Stimulated activated CD4-positive, alpha-beta T cell treated with anti-CD3 and anti-CD28 coated beads, Interleukin-4, amount 100 ng/mL, for 1 hour (primary cell): ENCODE measurements around the gene ARHGAP42.

ENCODE experiments used
- DNase-seq: peaks from one replicate; pipeline ENCODE4 v3.0.0-alpha.2; 2020

ARHGAP42 gene

GRCh38 chr11:100805506-100806199, 118.6 kb downstream of the ARHGAP42 start:
- DNase-seq: no peak

GRCh38 chr11:100806296-100806695, 119.2 kb downstream of the ARHGAP42 start:
- no peak for DNase-seq

DNA sequence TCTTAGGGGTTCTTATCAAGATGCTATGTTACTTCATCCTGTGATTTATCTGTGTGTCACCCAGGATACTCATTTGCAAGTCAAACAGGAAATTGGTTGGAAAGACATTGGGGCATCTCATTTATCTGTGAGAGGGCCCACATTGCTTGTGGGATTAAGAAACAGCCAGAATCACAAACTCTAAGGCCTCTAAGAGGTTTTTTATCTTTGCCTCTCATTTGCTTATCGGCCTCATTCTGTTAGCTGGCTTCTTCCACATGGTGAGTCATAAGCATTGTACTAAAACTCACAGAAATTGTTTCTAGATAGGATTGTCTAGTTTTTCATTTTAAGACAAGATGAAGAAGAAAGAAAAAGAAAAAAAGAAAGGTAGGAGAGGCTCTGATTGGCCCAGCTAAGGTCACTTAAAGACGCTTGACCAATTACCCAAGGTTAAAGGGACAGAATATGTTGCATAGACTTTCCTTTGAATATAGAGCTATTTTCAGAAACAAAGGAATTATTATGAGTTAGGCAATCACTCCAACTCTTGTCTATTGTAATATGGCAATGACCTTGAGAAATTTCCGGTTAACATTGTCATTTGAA, 121.9 kb downstream of the ARHGAP42 start:
- no peak for DNase-seq

DNA sequence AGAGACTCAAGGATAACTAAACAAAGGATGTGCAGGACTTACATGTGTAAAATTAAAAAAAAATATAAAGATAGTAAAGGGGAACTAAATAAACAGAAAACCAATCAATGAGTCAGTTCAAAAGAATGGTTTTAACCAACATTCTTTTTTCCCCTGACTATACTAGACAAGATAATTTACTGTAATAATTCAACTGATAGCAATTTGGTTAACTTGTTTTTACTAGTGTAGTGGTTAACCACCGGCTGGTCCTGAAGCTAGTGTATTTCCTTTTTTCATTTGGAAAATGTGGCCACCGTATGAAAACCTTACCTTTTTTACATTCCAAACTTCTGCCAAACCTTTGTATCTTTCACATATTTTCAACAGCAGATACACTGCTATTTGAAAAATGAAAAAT, 123.1 kb downstream of the ARHGAP42 start:
- no peak for DNase-seq

- no peak for DNase-seq
Observed at GRCh38 chr11:100810666-100811065, 123.6 kb downstream of the ARHGAP42 start.

DNA sequence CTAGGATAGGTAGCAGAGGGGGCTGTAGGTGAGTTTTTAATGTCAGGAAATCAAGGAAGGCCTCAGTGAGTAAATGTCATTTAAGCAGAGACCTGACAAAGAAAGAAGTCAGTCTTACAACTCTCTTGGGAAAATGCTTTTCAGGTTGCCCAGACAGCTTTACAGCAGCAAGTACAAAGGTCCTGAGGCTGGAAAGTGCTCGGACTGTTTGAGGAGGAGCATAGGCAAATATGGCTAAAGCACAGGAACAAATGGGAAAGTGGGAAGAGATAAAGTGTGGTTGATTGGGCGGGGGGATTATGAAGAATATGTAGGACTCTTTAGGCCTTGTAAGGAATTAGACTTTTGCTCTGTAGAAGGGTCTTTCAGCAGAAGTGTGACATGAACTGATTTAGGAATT, 125.4 kb downstream of the ARHGAP42 start:
- no peak for DNase-seq

DNA sequence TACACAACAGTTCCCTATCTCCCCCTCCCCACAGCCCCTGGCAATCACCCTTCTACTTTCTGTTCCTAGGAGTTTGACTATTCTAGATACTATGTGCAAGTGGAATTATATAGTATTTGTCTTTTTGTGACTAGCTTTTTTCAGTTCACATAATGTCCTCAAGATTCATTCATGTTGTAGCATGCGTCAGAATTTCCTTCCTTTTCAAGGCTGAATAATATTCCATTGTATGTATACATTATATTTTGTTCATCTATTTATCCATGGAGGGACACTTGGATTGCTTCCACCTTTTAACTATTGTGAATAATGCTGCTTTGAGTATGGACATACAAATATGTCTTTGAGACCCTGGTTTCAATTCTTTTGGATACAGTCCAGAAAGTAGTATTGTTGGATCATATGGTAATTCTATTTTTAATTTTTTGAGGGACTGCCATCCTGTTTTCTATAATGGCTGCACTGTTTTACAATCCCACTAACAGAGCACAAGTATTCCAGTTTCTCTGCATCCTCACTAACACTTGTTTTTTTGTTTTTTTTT, 128.8 kb downstream of the ARHGAP42 start:
- DNase-seq: no peak

- DNase-seq: no peak
Observed at GRCh38 chr11:100816823-100817222, 129.7 kb downstream of the ARHGAP42 start.

DNA sequence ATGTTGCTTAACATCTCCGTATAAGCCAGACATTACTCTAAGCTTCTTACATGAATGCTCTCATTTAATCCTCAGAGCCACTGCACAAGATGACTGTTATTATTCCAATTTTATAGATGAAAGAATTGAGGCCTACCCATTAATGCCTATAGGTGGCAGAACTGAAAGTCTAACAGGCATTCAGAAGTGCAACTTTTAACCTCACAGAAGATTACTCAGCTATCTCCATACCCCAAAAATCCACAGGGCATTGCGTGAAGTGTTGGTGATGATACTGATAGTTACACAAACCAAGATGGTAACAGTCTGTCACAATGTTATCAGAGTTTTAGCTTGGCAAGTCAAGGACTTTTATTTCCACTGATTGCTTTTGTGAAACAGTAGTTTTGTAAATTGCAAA, 130.5 kb downstream of the ARHGAP42 start:
- no peak for DNase-seq

GRCh38 chr11:100820621-100821020, 133.5 kb downstream of the ARHGAP42 start:
- no peak for DNase-seq

- DNase-seq: no peak
Observed at GRCh38 chr11:100821198-100821597, 134.1 kb downstream of the ARHGAP42 start.

DNA sequence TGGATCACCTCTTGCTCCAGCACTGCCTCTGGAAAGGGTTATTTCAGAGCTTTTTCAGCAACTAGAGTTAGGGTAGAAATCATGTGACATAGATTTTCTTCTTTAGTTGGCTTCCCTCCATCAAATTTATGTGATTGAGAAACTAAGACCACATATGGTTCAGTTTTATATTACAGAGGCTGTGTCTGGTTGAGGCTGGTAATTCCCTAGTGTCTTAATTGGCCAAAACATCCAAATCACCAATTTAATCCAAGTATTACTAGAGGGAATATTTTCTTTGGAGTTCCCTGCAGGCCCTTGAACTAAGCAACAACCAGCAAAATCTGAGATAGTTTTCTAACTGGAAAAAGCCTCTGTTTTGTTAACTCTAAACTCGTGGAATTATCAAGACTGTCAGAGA, 136.3 kb downstream of the ARHGAP42 start:
- no peak for DNase-seq

DNA sequence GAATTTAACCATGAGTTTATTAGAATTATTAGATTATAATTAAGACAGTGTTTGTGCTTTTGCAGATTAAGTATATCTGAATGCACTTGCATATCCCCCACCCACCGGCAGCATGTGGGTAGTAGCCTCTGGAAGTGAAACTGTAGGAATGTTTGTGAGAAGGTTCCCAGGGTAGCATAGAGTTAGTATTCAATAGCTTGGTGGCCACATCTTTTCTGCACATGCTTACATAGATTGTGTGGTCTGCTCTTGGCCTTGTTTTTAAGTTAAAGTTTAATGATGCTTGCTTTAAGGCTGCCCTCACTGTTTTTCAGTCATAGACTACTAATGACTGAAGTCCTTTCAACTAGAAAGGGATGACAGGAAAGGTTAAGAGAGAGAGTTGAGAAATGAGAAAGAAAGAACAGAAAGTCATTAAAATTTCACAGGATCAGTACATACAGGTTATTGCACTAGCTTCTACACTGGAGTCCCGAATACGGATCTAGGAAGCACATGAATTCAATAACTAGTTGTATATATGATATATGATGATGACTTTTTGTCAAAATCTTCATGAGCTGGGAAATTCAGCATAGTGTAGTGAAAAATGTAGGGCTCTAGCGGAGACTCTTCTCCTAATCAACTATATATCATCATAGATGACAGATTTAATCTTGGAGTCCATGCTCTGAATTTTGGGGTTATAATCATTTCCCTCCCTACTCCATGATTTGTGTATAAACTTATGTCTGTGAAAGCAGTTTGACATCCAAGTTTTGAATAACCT, 137.1 kb downstream of the ARHGAP42 start:
- no peak for DNase-seq

DNA sequence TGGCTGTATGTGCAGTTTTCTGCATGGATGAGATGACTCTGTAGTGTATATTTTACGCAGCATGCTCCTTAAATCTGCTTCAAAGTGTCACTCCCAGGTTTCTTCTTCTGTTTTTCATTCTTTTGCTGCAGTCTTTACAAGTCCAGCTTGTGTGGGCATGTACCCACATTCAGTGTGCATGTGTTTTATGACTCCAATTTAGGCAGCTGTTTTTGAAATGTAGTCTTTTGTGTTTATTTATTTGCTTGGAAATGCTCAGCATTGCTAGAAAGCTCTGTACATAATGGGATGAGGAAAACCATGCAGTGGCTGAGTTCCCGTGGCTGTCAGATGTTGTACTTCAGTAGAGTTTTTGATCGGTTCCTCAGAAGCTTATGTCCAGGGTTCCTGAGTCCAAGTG, 138.5 kb downstream of the ARHGAP42 start:
- DNase-seq: no peak

DNA sequence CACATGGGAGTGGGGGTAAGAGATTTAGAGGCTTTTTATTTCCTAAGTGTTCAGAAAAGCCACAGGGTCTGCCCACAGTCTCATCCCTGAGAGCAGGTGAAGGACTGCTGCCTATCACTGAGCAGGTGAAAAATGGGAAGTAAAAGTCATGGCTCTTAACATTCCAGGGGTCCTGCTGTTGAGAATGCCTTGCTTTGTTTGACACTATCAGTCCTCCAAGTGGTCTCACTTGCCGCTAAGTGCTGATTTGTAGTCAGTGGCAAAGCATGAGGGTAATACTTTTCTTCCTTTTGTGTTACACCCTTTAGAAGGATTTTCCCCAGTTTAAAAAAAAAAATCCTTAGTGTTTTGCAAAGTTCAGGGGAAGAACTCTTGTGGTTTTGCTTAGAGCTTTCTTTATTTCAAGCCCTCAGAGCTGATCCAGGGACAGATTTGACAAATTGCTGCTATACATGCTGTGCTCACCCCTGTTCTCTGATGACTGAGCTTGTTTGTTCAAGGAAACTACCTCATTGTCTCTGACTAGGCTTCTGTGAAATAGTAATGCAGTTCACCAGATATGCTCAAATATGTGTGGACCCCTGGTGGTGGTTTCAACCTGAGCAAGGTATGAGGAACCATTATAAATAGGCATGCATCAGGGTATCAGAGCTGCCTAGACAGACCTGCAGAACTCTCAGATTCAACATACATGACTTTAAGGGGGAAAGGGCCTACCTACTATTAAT, 141.0 kb downstream of the ARHGAP42 start:
- no peak for DNase-seq

- no peak for DNase-seq
Observed at GRCh38 chr11:100830274-100830673, 143.2 kb downstream of the ARHGAP42 start.

DNA sequence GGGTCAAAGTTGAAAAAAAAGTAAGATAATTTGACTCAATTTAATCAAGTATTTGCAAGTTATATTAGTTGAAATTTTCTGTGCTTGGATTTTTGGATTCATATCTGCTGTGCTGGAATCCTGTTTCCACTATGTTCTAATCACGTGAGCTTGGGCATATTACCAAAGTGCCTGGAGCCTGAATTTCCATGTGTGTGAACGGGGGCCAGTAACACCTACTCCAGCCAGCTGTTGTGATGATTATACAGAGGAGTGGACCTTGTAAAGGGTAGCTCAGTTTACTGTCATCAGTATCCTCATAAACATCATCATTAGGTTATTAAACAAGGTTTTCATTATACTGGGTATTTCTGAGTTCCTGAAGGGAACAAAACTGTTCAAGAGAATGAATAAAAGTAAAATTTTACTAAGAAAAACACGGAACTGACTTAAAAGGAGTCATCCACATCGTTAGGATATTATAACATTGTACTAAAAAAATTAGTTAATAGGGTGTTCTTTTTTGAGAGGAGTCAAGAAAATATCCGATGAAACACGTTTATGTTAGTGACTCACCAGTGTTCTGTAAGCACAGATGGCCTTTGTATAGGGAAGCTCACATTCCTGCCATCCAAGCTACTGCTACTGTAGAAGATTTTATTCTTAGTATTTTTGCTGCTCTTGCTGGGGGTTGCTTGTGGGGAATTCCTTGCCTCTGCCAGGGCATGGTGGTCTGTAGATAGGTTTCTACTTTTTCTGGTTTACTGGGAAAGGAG, 144.1 kb downstream of the ARHGAP42 start:
- DNase-seq: no peak

DNA sequence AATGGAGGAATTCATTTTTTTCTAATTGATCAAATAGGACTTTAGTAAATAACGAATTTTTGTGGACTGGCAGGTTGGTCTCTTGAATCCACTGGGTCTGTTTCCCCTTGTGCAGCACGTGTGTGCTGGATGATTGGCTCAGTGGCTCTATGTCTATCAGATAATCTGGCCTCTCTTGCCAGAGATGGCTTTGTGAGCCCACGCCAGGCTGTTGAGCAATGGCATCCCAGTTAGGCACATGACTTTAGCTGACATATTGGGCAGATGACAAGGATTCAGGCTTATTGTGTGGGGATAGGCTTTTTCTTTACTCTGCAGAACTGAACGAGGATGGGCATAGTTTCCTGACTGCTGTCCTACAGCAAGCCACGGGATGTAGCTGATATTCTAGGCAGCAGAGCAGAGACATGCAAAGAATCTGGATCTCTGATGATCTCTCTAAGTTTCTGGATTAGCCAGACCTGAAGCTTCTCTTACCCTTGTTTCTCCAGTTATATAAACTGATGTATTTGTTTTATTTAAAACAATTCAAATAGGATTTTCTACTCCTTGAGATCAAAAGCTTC, 144.9 kb downstream of the ARHGAP42 start:
- DNase-seq: no peak

DNA sequence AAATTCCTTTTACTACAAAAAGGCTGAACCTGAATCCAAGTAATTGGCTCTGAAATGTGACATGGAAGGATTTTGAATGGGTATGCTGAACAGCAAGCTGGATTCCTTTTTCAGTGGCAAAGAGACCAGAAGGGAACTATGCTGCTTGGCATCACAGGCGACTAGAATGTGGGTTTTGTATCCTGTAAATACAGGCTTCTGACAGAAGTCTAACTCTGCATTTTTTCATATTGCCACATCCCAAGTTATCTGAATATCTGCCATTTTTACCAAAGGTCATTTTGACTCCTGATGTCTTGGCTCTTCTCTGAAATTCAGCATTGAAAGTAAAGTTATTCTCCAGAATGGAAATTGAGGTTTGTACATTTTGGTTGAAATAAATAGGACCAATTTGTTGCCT, 145.7 kb downstream of the ARHGAP42 start:
- DNase-seq: no peak

GRCh38 chr11:100833276-100833675, 146.2 kb downstream of the ARHGAP42 start:
- no peak for DNase-seq

DNA sequence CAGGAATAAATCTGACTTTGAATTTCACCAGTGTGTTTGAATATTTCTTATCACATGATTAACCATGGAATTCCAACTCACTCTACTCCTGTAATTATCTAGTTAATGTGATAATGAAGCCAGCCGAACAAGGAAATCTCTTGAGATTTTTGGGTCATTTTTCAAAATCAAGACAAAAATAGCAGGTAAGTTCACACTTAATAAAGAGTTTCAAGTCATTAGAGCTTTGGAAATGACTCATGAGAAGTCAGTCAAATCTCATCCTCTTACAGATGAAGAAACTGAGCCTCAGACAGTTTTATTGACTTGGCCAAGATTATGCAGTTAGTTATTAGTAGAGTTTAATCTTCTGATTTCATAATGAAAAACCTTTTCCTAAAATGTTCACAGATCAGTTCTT, 148.8 kb downstream of the ARHGAP42 start:
- no peak for DNase-seq

GRCh38 chr11:100837311-100837710, 150.2 kb downstream of the ARHGAP42 start:
- no peak for DNase-seq
